Myometrial cell (primary cell): ENCODE results near the gene MAPK8IP1. TPM values are rescaled to one million over a fixed set of nuclear protein-coding genes. Genes with fewer than 3 reads are reported as not detected.

Source experiments
- total RNA-seq: library from RNA; depleted of rRNA; stranded (reverse); fragments of >200 nt; gene quantifications from 2 replicates; pipeline ENCODE4 v1.2.3, GENCODE V29; 2015

MAPK8IP1 gene
- 11.9 and 17.3 TPM in 2 replicates for total RNA-seq

GRCh38 chr11:45885274-45885920 is at the start of gene MAPK8IP1:
Gene MAPK8IP1 (plus strand): TSS chr11:45885651. CDS start chr11:45885821, 170 bp downstream.

GRCh38 chr11:45846974-45847910 is 38.2 kb upstream of the MAPK8IP1 start, which contains the start of gene CRY2:
Gene CRY2 (plus strand): TSS chr11:45847475. CDS start chr11:45847491, 16 bp downstream.

GRCh38 chr11:45906965-45907611 is 21.6 kb downstream of the MAPK8IP1 start, which contains the start of gene FREY1:
Gene FREY1 (minus strand): TSS chr11:45907271. CDS start chr11:45907245, 26 bp downstream.

GRCh38 chr11:45917623-45918330 is 32.3 kb downstream of the MAPK8IP1 start, which contains the start of gene PEX16:
Gene PEX16 (minus strand): TSS chr11:45917877. CDS start chr11:45917811, 66 bp downstream.

GRCh38 chr11:45922425-45923082 is 37.1 kb downstream of the MAPK8IP1 start, which contains the start of gene LARGE2:
Gene LARGE2 (plus strand): TSS chr11:45922656. CDS start chr11:45922883, 227 bp downstream.

Other genes with a start within 250 kb of the MAPK8IP1 start
- 1.1 and 1.4 TPM in 2 replicates for gene CHST1, start 220.0 kb upstream of the MAPK8IP1 start, total RNA-seq
- 22.8 and 31.5 TPM in 2 replicates for gene SLC35C1, start 80.5 kb upstream of the MAPK8IP1 start, total RNA-seq
- 7.4 and 7.8 TPM in 2 replicates for gene CRY2, start 38.2 kb upstream of the MAPK8IP1 start, total RNA-seq
- gene FREY1, start 21.6 kb downstream of the MAPK8IP1 start, total RNA-seq, result 0.18 TPM in 1 of 2 replicates, not detected in the other
- gene PEX16, start 32.2 kb downstream of the MAPK8IP1 start, total RNA-seq, result 30.6 and 33.0 TPM in 2 replicates
- gene LARGE2, start 37.0 kb downstream of the MAPK8IP1 start, total RNA-seq, result not detected in 2 replicates
- 7.8 and 14.2 TPM in 2 replicates for gene PHF21A, start 235.8 kb downstream of the MAPK8IP1 start, total RNA-seq